Sigmoid colon (tissue), 7 donors: ENCODE results near the gene MMP25. TPM values are rescaled to one million over a fixed set of nuclear protein-coding genes. Genes with fewer than 3 reads are reported as not detected.
A peak's percentile ranks its signal among the peaks of the same experiment; 100 is the strongest.

Experiments used
- DNase-seq: peaks from one replicate; pipeline ENCODE4 v3.0.0-alpha.2; 2019
- H3K27ac ChIP-seq, 4 donors: fragments of 200-600 bp; sonication (generic); one replicate each; pipeline ENCODE4 v1.5.1; 2016 to 2019; ENCODE audit warnings: mild to moderate bottlenecking in 1 of 4
- H3K27me3 ChIP-seq, 3 donors: fragments of 200-600 bp; sonication (generic); one replicate each; pipeline ENCODE4 v1.5.1; 2019; ENCODE audit warnings: mild to moderate bottlenecking in 1 of 3
- H3K36me3 ChIP-seq, 4 donors: fragments of 200-600 bp; sonication (generic); one replicate each; pipeline ENCODE4 v1.5.1; 2016 to 2019
- H3K4me1 ChIP-seq, 4 donors: fragments of 200-600 bp; sonication (generic); one replicate each; pipeline ENCODE4 v1.5.1; 2017 to 2019
- H3K4me3 ChIP-seq, 4 donors: fragments of 200-600 bp; sonication (generic); one replicate each; pipeline ENCODE4 v1.5.1; 2017 to 2019; ENCODE audit warnings: mild to moderate bottlenecking in 2 of 4, moderate library complexity in 1 of 4
- H3K9me3 ChIP-seq, 4 donors: fragments of 200-600 bp in 3 of 4; sonication (generic) in 3 of 4; one replicate each; pipeline versions ENCODE4 v1.5.1 to v1.6.1; 2013 to 2019
- EP300 ChIP-seq, 4 donors: sonication (generic); formaldehyde crosslinking; IDR thresholded peaks; one replicate each; pipeline ENCODE4 v1.6.1; 2017; ENCODE audit warnings: antibody characterized with exemption in 4 of 4
- POLR2A ChIP-seq, 2 donors: fragments of 450-650 bp; IDR thresholded peaks; one replicate each; pipeline ENCODE4 v1.6.1; 2016; ENCODE audit warnings: antibody characterized with exemption in 2 of 2, mild to moderate bottlenecking in 2 of 2, moderate library complexity in 2 of 2
- POLR2AphosphoS5 ChIP-seq, 4 donors: sonication (generic); formaldehyde crosslinking; IDR thresholded peaks; one replicate each; pipeline ENCODE4 v1.6.1; 2017; ENCODE audit warnings: antibody characterized with exemption in 4 of 4
- whole genome bisulfite sequencing, 2 donors: extraction: QIAGEN DNeasy Blood & Tissue Kit; methylation state at CpG; one replicate each; pipeline ENCODE4 v1.1.7; 2013; 5-methylcytosine and 5-hydroxymethylcytosine counted together
- intact Hi-C: fragments of 100-400 bp; cut with DNase I; formaldehyde crosslinking; loops from one replicate; pipeline ENCODE4 v1.15.1; 2023
- polyA plus RNA-seq, 3 donors: library from polyadenylated mRNA; stranded (reverse); fragments of 200-250 nt; gene quantifications; one replicate each; pipeline ENCODE4 v1.2.3, GENCODE V29; 2013
- total RNA-seq, 4 donors: library from RNA; depleted of rRNA; stranded (reverse); fragments of >200 nt; gene quantifications; one replicate each; pipeline ENCODE4 v1.1.0, GENCODE V29; 2016
- TF ChIP-seq, protein P1 (sequence below), 4 experiments: fragments of 450-650 bp in 3 of 4; fragments of 200-600 bp in 1 of 4; IDR thresholded peaks; one replicate each; pipeline ENCODE4 v1.5.1; 2016 to 2019; ENCODE audit warnings: antibody characterized with exemption in 4 of 4, mild to moderate bottlenecking in 3 of 4, moderate library complexity in 2 of 4
- donor health status: healthy with polysubstance abuse.
- donor health status: Bipolar disorder and iron deficiency.
- donor health status: healthy.

Gene MMP25, protein sequence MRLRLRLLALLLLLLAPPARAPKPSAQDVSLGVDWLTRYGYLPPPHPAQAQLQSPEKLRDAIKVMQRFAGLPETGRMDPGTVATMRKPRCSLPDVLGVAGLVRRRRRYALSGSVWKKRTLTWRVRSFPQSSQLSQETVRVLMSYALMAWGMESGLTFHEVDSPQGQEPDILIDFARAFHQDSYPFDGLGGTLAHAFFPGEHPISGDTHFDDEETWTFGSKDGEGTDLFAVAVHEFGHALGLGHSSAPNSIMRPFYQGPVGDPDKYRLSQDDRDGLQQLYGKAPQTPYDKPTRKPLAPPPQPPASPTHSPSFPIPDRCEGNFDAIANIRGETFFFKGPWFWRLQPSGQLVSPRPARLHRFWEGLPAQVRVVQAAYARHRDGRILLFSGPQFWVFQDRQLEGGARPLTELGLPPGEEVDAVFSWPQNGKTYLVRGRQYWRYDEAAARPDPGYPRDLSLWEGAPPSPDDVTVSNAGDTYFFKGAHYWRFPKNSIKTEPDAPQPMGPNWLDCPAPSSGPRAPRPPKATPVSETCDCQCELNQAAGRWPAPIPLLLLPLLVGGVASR
- total RNA-seq: under 1 TPM in 3 of 4 donors, not detected in 1; under 0.01 to 0.41 (median 0.16) TPM
- polyA plus RNA-seq: 1 to 10 TPM; 1.8 to 3.7 (median 2.8) TPM

DNA sequence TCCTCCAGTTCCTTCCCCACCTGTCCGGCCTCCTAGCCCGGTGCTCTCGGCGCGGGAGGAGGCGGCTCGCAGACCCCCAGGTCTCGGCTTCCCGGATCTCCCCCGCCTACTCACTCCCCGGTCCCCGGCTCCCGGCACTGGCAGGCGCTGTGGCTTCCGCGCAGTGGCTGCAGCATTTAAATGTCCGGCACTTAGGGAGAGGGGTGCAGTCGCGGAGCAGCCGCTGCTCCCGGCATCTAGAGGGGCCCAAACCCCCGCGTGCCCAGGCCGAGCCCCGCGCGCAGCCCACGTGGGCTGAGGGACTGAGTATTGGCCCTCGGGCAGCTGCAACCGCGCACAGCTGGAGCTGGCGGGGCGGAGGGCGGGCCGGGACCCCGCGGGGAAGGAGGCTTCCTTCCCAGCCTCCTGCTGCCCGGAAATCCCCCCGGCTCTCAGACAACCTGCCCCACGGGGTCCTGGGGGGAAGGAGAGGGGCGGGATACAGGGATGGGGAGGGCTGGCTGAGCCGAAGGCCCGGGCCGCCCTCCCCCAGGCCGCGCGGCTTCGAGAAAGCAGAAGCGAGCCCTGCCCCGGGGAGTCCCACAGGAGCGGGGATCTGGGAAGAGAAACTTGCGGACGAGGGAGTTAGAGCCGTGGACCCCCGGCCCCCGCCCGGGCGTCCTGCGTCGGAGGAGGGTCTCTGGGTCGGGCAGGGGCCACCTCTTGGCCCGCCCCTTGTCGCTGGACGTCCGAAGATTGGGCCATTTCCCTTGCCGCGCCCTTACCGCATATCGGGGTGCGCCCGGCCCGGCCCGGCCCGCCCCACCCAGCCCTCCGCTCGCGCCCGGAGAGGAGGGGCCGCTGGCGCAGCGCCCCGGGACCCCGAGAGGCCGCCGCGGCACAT, at the start of gene MMP25:
Gene MMP25, plus strand, starts transcription at position 804 of the 883 bp plus-strand sequence. CDS start 357 bp downstream, outside the sequence.
- Histone ChIP-seq H3K27ac (no peak within 1 kb of the TSS), H3K4me3 (peak within 1 kb of the TSS in 3 of 4 donors; percentile 25 to 47 (median 46)), H3K27me3 (peaks cover 38 to 97% (median 73%) of the 10 kb centered on the region in 3 donors), H3K9me3 (no peaks in the 10 kb centered on the region), H3K4me1 (peaks cover 0 to 22% (median 19%) of the 10 kb centered on the region in 4 donors), H3K36me3 (no peaks in the 10 kb centered on the region)
- 1% methylated on average over 86 of the region's 86 CpGs for WGBS, 2 donors
- DNase-seq: no peak
- TF ChIP-seq EP300 (IDR thresholded peaks at IDR 0.05) (no peak), POLR2A (IDR thresholded peaks at IDR 0.05) (no peak), POLR2AphosphoS5 (IDR thresholded peaks at IDR 0.05) (no peak)
- TF ChIP-seq, protein P1, sequence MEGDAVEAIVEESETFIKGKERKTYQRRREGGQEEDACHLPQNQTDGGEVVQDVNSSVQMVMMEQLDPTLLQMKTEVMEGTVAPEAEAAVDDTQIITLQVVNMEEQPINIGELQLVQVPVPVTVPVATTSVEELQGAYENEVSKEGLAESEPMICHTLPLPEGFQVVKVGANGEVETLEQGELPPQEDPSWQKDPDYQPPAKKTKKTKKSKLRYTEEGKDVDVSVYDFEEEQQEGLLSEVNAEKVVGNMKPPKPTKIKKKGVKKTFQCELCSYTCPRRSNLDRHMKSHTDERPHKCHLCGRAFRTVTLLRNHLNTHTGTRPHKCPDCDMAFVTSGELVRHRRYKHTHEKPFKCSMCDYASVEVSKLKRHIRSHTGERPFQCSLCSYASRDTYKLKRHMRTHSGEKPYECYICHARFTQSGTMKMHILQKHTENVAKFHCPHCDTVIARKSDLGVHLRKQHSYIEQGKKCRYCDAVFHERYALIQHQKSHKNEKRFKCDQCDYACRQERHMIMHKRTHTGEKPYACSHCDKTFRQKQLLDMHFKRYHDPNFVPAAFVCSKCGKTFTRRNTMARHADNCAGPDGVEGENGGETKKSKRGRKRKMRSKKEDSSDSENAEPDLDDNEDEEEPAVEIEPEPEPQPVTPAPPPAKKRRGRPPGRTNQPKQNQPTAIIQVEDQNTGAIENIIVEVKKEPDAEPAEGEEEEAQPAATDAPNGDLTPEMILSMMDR (IDR thresholded peaks at IDR 0.05): no peak
- intact Hi-C loops: no loop called here

DNA sequence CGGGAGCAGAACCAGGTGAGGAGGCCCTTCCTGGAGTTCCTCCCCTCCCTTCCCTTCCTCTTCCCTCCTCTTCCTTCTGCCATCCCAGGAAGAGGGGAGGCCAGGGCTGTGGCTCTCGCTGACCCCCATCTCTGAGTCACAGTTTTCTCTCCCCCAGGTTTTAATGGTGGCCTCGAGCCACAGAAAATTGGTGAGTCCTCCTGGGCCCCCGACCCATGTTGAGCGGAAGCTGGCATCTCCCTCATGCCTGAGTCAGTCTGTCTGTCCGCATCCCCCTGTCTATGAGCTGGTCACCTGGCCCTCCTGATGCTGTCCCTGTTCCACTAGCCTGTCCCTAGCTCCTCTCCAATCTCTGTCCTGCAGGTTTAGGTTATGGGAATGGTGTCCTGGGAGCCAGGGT, 46.4 kb upstream of the MMP25 start:
- Histone ChIP-seq H3K4me1 (peaks cover 0 to 6% (median 3%) of the 10 kb centered on the region in 4 donors), H3K27ac (no peak overlapping the region), H3K4me3 (no peak overlapping the region), H3K9me3 (no peaks in the 10 kb centered on the region), H3K36me3 (no peaks in the 10 kb centered on the region), H3K27me3 (peaks cover 0 to 36% (median 12%) of the 10 kb centered on the region in 3 donors)
- intact Hi-C loops: no loop called here
- 88 to 94% methylated on average over 6 of the region's 6 CpGs for WGBS, 2 donors
- DNase-seq: no peak
- TF ChIP-seq EP300 (IDR thresholded peaks at IDR 0.05) (no peak), POLR2AphosphoS5 (IDR thresholded peaks at IDR 0.05) (no peak), POLR2A (IDR thresholded peaks at IDR 0.05) (no peak)
- TF ChIP-seq, protein P1 (IDR thresholded peaks at IDR 0.05): no peak

DNA sequence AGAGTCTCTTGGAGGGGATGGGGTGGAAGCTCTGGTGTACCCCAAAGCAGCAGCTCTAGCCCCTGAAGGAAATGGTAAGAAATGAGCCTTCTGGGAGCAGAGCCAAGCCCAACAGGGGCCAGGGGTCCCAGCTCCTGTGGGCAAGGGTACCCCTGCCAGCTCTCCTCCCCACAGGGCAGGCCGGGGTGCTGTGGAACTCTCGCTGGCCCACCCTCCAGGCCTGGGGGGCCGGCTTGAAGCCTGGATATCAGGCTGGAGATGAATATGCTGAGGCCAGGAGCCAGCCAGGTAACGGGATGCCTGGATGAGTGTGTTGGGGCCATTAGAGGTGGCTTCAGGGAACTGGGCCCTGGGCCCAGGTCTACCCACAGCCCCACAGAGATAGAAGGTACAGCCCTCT, 45.8 kb upstream of the MMP25 start:
- intact Hi-C loops: no loop called here
- no peaks in the 10 kb centered on the region for H3K36me3 ChIP-seq
- no peak for DNase-seq

DNA sequence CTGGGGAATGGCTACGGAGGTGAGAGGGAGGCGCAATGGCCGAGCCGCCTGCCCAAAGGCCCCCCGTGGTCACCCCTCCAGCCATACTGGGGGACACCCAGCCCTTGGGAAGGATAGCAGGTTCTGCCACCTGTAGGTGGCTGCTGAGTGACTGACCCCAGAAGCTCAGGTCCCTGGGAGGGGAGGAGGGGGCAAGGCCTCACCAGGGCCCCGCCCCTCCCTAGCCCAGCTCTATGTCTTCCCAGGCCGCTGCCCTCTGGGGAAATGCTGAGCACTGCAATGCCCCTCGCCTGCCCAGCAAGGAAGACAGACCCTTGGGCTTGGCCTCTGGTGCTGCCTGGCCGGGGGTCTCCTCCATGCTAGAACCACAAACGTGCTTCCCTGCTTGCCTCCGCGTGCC, 45.0 kb upstream of the MMP25 start:
- Histone ChIP-seq H3K27me3 (peaks cover 4 to 45% (median 26%) of the 10 kb centered on the region in 3 donors), H3K4me1 (peaks cover 0 to 7% (median 5%) of the 10 kb centered on the region in 4 donors), H3K27ac (no peak overlapping the region), H3K36me3 (no peaks in the 10 kb centered on the region), H3K9me3 (no peaks in the 10 kb centered on the region), H3K4me3 (no peak overlapping the region)
- WGBS, 2 donors: 87 to 88% methylated on average over 12 of the region's 12 CpGs
- intact Hi-C loops: no loop called here
- no peak for DNase-seq
- TF ChIP-seq, protein P1 (IDR thresholded peaks at IDR 0.05): no peak
- TF ChIP-seq POLR2AphosphoS5 (IDR thresholded peaks at IDR 0.05): no peak
- TF ChIP-seq POLR2A (IDR thresholded peaks at IDR 0.05): no peak
- no peak for TF ChIP-seq EP300 (IDR thresholded peaks at IDR 0.05)

More for the DNA sequence above, 45.8 kb upstream of the MMP25 start:
- no peak overlapping the region for H3K27ac ChIP-seq
- no peak overlapping the region for H3K4me3 ChIP-seq
- WGBS, 2 donors: 87 to 90% methylated on average over 4 of the region's 4 CpGs
- TF ChIP-seq POLR2A (IDR thresholded peaks at IDR 0.05): no peak
- no peak for TF ChIP-seq EP300 (IDR thresholded peaks at IDR 0.05)
- no peak for TF ChIP-seq POLR2AphosphoS5 (IDR thresholded peaks at IDR 0.05)
- TF ChIP-seq, protein P1 (IDR thresholded peaks at IDR 0.05): no peak
- no peaks in the 10 kb centered on the region for H3K9me3 ChIP-seq
- H3K27me3 ChIP-seq: peaks cover 0 to 42% (median 18%) of the 10 kb centered on the region in 3 donors
- peaks cover 0 to 7% (median 5%) of the 10 kb centered on the region in 4 donors for H3K4me1 ChIP-seq
